CD14-positive monocyte (primary cell): Measurements from ENCODE around the gene SEPTIN5. TPM values are rescaled to one million over a fixed set of nuclear protein-coding genes. Genes with fewer than 3 reads are reported as not detected.

Experiments used
- DNase-seq, 3 donors: peaks; one replicate each; pipeline ENCODE4 v3.0.0-alpha.2; 2011 to 2022
- H2AFZ ChIP-seq: 2 replicates; pipeline ENCODE4 v1.6.0; 2012; ENCODE audit warnings: mild to moderate bottlenecking, low read depth, low read length, inconsistent platforms; ENCODE audit not compliant: insufficient read depth, poor library complexity, severe bottlenecking
- H3K27ac ChIP-seq, 2 donors: 1 replicate in 1 of 2; 2 replicates in 1 of 2; pipeline ENCODE4 v1.5.1; 2012 to 2013; ENCODE audit warnings: low read length in 2 of 2, control low read depth in 1 of 2, inconsistent platforms in 1 of 2, low read depth in 1 of 2, mild to moderate bottlenecking in 1 of 2
- H3K27me3 ChIP-seq, 2 donors: one replicate each; pipeline versions ENCODE4 v1.6.0 to v1.6.1; 2011 to 2013; ENCODE audit warnings: low read length in 2 of 2; ENCODE audit not compliant: control insufficient read depth in 2 of 2, insufficient read depth in 2 of 2
- H3K36me3 ChIP-seq, 2 donors: replicated peaks in 1 of 2; 1 replicate in 1 of 2; 2 replicates in 1 of 2; pipeline versions ENCODE4 v1.5.1 to v1.6.1; 2012 to 2013; ENCODE audit warnings: low read length in 2 of 2, control low read depth in 1 of 2, inconsistent platforms in 1 of 2, mild to moderate bottlenecking in 1 of 2; ENCODE audit not compliant: insufficient read depth in 2 of 2, control insufficient read depth in 1 of 2
- H3K4me1 ChIP-seq, 2 donors: 1 replicate in 1 of 2; 2 replicates in 1 of 2; pipeline versions ENCODE4 v1.5.1 to v1.6.1; 2012 to 2013; ENCODE audit warnings: low read length in 2 of 2, control low read depth in 1 of 2, inconsistent platforms in 1 of 2, mild to moderate bottlenecking in 1 of 2, moderate library complexity in 1 of 2; ENCODE audit not compliant: insufficient read depth in 2 of 2, control insufficient read depth in 1 of 2
- H3K4me2 ChIP-seq: replicated peaks from 2 replicates; pipeline ENCODE3; 2012; ENCODE audit warnings: low read length, moderate library complexity, mild to moderate bottlenecking; ENCODE audit not compliant: poor library complexity, severe bottlenecking; ENCODE audit errors: extremely low read depth
- H3K4me3 ChIP-seq, 3 experiments: fragments of 200-600 bp in 1 of 3; sonication (generic) in 1 of 3; replicated peaks in 1 of 3; 1 replicate in 2 of 3; 2 replicates in 1 of 3; pipeline ENCODE4 v1.5.1; 2011 to 2013; ENCODE audit warnings: low read length in 3 of 3, mild to moderate bottlenecking in 3 of 3, control low read depth in 2 of 3, low read depth in 2 of 3, inconsistent platforms in 1 of 3, moderate library complexity in 1 of 3
- H3K79me2 ChIP-seq: 2 replicates; pipeline ENCODE4 v1.6.0; 2012; ENCODE audit warnings: mild to moderate bottlenecking, control low read depth, inconsistent platforms, low read length, moderate library complexity; ENCODE audit not compliant: insufficient read depth
- H3K9ac ChIP-seq: 2 replicates; pipeline ENCODE4 v1.6.0; 2017; ENCODE audit warnings: low read length, mild to moderate bottlenecking; ENCODE audit not compliant: insufficient read depth, poor library complexity, severe bottlenecking
- H3K9me3 ChIP-seq, 2 donors: replicated peaks in 1 of 2; 1 replicate in 1 of 2; 2 replicates in 1 of 2; pipeline versions ENCODE4 v1.5.1 to v1.6.1; 2012 to 2013; ENCODE audit warnings: low read length in 2 of 2, control low read depth in 1 of 2; ENCODE audit not compliant: control insufficient read depth in 1 of 2, insufficient read depth in 1 of 2
- H4K20me1 ChIP-seq: 2 replicates; pipeline ENCODE4 v1.6.0; 2012; ENCODE audit warnings: mild to moderate bottlenecking, low read length, control low read depth, moderate library complexity; ENCODE audit not compliant: insufficient read depth
- H3K27ac Mint-ChIP-seq, 7 donors: one replicate each; pipeline ENCODE4 v1.8.0; 2020; ENCODE audit warnings: mild to moderate bottlenecking in 7 of 7, mixed read lengths in 7 of 7, moderate library complexity in 6 of 7, inconsistent platforms in 2 of 7
- H3K27me3 Mint-ChIP-seq, 3 donors: one replicate each; pipeline ENCODE4 v1.8.0; 2021 to 2022; ENCODE audit warnings: low read depth in 3 of 3, mild to moderate bottlenecking in 3 of 3, mixed read lengths in 3 of 3, moderate library complexity in 3 of 3, inconsistent platforms in 1 of 3
- H3K36me3 Mint-ChIP-seq, 2 donors: one replicate each; pipeline ENCODE4 v1.8.0; 2020; ENCODE audit warnings: mixed read lengths in 2 of 2, inconsistent platforms in 1 of 2, mild to moderate bottlenecking in 1 of 2
- H3K4me1 Mint-ChIP-seq: one replicate; pipeline ENCODE4 v1.8.0; 2020; ENCODE audit warnings: mild to moderate bottlenecking, mixed read lengths
- H3K4me3 Mint-ChIP-seq, 2 donors: one replicate each; pipeline ENCODE4 v1.8.0; 2020; ENCODE audit warnings: mild to moderate bottlenecking in 2 of 2, mixed read lengths in 2 of 2, moderate library complexity in 1 of 2
- H3K9me3 Mint-ChIP-seq, 7 donors: one replicate each; pipeline ENCODE4 v1.8.0; 2020 to 2022; ENCODE audit warnings: mixed read lengths in 7 of 7, mild to moderate bottlenecking in 6 of 7, moderate library complexity in 6 of 7, inconsistent platforms in 2 of 7
- WGBS: methylation state at CpG from one replicate; pipeline ENCODE4 v1.1.5; 2013; ENCODE audit warnings: missing lambda C conversion rate; ENCODE audit not compliant: insufficient coverage; 5-methylcytosine and 5-hydroxymethylcytosine counted together
- intact Hi-C, 2 donors: fragments of 100-400 bp; cut with micrococcal nuclease; formaldehyde crosslinking; loops; one replicate each; pipeline versions ENCODE4 v1.15.0 to v1.15.1; 2023
- polyA plus RNA-seq, 3 donors: library from polyadenylated mRNA; depleted of rRNA in 1 of 3; unstranded in 2 of 3; stranded (reverse) in 1 of 3; fragments of 300-500 nt in 2 of 3; fragments of >200 nt in 1 of 3; fragmentation: Illumina TruSeq in 2 of 3; gene quantifications; 1 replicate in 2 of 3; 2 replicates in 1 of 3; pipeline ENCODE4 v1.2.3, GENCODE V29; 2012 to 2021
- TF ChIP-seq, protein P1 (sequence below): fragments of 200-600 bp; IDR thresholded peaks from one replicate; pipeline ENCODE4 v1.8.0; 2022; ENCODE audit warnings: antibody characterized with exemption, mild to moderate bottlenecking

Gene SEPTIN5
- polyA plus RNA-seq, 3 donors = 0.50 to 0.64 TPM; not detected in 1

DNA sequence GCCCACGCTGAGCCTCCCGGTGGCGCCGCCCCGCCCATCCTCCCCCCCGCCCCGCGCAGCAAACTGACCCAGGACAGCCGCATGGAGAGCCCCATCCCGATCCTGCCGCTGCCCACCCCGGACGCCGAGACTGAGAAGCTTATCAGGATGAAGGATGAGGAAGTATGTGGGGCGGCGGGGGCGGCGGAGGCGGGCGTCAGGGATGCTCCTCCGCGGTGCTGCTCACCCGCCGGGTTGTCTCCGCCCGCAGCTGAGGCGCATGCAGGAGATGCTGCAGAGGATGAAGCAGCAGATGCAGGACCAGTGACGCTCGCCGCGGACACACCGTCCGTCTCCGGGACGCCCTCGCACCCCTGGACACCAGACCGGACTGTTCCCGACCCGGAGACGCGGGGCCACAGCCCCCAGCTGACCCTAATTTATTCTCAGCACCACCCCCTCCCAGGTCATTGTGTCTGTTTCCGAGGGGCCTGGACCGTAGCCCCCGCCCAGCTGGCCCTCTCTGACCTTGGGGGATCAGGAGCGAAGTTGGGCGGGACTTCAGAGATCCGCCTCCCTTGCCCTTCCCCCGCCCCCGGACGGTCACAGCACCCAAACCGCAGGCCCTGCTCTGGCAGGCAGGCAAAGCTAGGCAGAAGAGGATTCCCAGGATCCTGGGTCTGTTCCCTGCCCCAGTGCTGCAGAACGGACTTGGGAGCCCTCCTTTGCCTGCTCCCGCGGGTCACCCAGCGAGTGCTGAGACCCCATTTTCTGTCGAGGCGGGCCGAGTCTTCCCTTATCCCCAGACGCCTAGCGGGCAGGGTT lies 8.1 kb downstream of the SEPTIN5 start:
- Histone ChIP-seq H3K4me1 (peaks cover 18 to 37% of the 10 kb centered on the region in 2 donors), H3K9me3 (peaks cover 0 to 24% of the 10 kb centered on the region in 2 donors), H3K4me3 (no peak overlapping the region), H2AFZ (peak overlapping the region; percentile 46), H3K79me2 (no peaks in the 10 kb centered on the region), H3K27me3 (peaks cover 15 to 71% of the 10 kb centered on the region in 2 donors), H3K9ac (no peak overlapping the region), H3K4me2 (peak overlapping the region; percentile 56), H3K36me3 (no peaks in the 10 kb centered on the region), H4K20me1 (no peaks in the 10 kb centered on the region), H3K27ac (no peak overlapping the region)
- Mint-ChIP-seq H3K4me3 (peak overlapping the region in 1 of 2 donors; percentile 89), H3K36me3 (peaks cover 0 to 14% of the 10 kb centered on the region in 2 donors), H3K27ac (no peak overlapping the region), H3K27me3 (peaks cover 56 to 83% (median 61%) of the 10 kb centered on the region in 3 donors), H3K9me3 (peaks cover 0 to 20% (median 10%) of the 10 kb centered on the region in 7 donors), H3K4me1 (peaks cover 16% of the 10 kb centered on the region)
- intact Hi-C loops = no loop called here
- 88% methylated on average over 42 of the region's 60 CpGs for WGBS
- DNase-seq = no peak
- TF ChIP-seq, protein P1, sequence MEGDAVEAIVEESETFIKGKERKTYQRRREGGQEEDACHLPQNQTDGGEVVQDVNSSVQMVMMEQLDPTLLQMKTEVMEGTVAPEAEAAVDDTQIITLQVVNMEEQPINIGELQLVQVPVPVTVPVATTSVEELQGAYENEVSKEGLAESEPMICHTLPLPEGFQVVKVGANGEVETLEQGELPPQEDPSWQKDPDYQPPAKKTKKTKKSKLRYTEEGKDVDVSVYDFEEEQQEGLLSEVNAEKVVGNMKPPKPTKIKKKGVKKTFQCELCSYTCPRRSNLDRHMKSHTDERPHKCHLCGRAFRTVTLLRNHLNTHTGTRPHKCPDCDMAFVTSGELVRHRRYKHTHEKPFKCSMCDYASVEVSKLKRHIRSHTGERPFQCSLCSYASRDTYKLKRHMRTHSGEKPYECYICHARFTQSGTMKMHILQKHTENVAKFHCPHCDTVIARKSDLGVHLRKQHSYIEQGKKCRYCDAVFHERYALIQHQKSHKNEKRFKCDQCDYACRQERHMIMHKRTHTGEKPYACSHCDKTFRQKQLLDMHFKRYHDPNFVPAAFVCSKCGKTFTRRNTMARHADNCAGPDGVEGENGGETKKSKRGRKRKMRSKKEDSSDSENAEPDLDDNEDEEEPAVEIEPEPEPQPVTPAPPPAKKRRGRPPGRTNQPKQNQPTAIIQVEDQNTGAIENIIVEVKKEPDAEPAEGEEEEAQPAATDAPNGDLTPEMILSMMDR = no peak

DNA sequence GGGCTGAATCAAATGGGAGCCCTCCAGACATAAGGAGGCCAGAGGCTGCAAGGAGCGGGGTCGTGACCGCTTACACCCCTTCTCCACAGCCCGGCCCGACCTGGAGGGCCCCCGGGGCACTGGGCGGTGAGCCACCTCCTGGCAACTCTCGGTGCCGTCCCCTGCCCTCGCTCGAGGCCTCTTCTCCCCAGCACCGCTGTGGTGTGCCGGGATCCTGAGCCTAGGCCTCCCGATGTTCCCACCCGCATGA lies 8.6 kb downstream of the SEPTIN5 start:
- Histone ChIP-seq H3K9me3 (peaks cover 0 to 24% of the 10 kb centered on the region in 2 donors), H3K36me3 (no peaks in the 10 kb centered on the region), H3K9ac (no peak overlapping the region), H3K4me2 (peak overlapping the region; percentile 56), H3K27me3 (peaks cover 15 to 66% of the 10 kb centered on the region in 2 donors), H3K27ac (no peak overlapping the region), H3K79me2 (no peaks in the 10 kb centered on the region), H3K4me3 (peak overlapping the region in 1 of 3 experiments; percentile 52), H4K20me1 (no peaks in the 10 kb centered on the region), H3K4me1 (peaks cover 13 to 32% of the 10 kb centered on the region in 2 donors), H2AFZ (peak overlapping the region; percentile 46)
- intact Hi-C loops = no loop called here
- Mint-ChIP-seq H3K4me3 (peak overlapping the region in 1 of 2 donors; percentile 89), H3K36me3 (peaks cover 0 to 14% of the 10 kb centered on the region in 2 donors), H3K9me3 (peaks cover 0 to 20% (median 11%) of the 10 kb centered on the region in 7 donors), H3K27ac (no peak overlapping the region), H3K4me1 (peaks cover 12% of the 10 kb centered on the region), H3K27me3 (peaks cover 56 to 80% (median 57%) of the 10 kb centered on the region in 3 donors)
- 18% methylated on average over 15 of the region's 15 CpGs for WGBS
- TF ChIP-seq, protein P1 = no peak
- no peak for DNase-seq
